HG02759 (cell line): ENCODE measurements around the gene DLGAP1.

Experiments used
- ATAC-seq: cut with Tn5 transposase; IDR thresholded peaks from one replicate; pipeline ENCODE4 v1.9.1; 2021; ENCODE audit warnings: mild to moderate bottlenecking, moderate library complexity; ENCODE audit not compliant: unreplicated experiment

Gene DLGAP1

GRCh38 chr18:3836483-3837335 lies 618.4 kb downstream of the DLGAP1 start:
- ATAC-seq: no peak

- no peak for ATAC-seq
These were observed 623.0 kb downstream of the DLGAP1 start for GRCh38 chr18:3832025-3832638.

GRCh38 chr18:3830604-3831003 lies 624.5 kb downstream of the DLGAP1 start:
- no peak for ATAC-seq

- no peak for ATAC-seq
These were observed 627.8 kb downstream of the DLGAP1 start for GRCh38 chr18:3827236-3827845.

- ATAC-seq: no peak
These were observed 629.1 kb downstream of the DLGAP1 start for GRCh38 chr18:3826021-3826420.

- ATAC-seq: no peak
These were observed 631.0 kb downstream of the DLGAP1 start for GRCh38 chr18:3824101-3824500.

- ATAC-seq: no peak
These were observed 632.0 kb downstream of the DLGAP1 start for GRCh38 chr18:3823073-3823472.

- ATAC-seq: no peak
These were observed 633.6 kb downstream of the DLGAP1 start for GRCh38 chr18:3821524-3821923.

- no peak for ATAC-seq
These were observed 635.1 kb downstream of the DLGAP1 start for GRCh38 chr18:3819961-3820360.

- ATAC-seq: no peak
These were observed 638.3 kb downstream of the DLGAP1 start for GRCh38 chr18:3816610-3817363.

- no peak for ATAC-seq
These were observed 639.1 kb downstream of the DLGAP1 start for GRCh38 chr18:3815991-3816390.

- no peak for ATAC-seq
These were observed 640.3 kb downstream of the DLGAP1 start for GRCh38 chr18:3814816-3815215.

GRCh38 chr18:3810296-3810695 lies 644.8 kb downstream of the DLGAP1 start:
- ATAC-seq: no peak

- ATAC-seq: no peak
These were observed 645.9 kb downstream of the DLGAP1 start for GRCh38 chr18:3808985-3809780.

- ATAC-seq: no peak
These were observed 648.5 kb downstream of the DLGAP1 start for GRCh38 chr18:3806656-3807055.

GRCh38 chr18:3804336-3804735 lies 650.8 kb downstream of the DLGAP1 start:
- ATAC-seq: no peak

GRCh38 chr18:3803350-3803749 lies 651.8 kb downstream of the DLGAP1 start:
- ATAC-seq: no peak

- ATAC-seq: no peak
These were observed 655.6 kb downstream of the DLGAP1 start for GRCh38 chr18:3799515-3799914.

- ATAC-seq: no peak
These were observed 657.1 kb downstream of the DLGAP1 start for GRCh38 chr18:3798032-3798431.

- no peak for ATAC-seq
These were observed 658.7 kb downstream of the DLGAP1 start for GRCh38 chr18:3796434-3796833.
